ENCODE data around the gene KIF4A.

Gene KIF4A

DNA sequence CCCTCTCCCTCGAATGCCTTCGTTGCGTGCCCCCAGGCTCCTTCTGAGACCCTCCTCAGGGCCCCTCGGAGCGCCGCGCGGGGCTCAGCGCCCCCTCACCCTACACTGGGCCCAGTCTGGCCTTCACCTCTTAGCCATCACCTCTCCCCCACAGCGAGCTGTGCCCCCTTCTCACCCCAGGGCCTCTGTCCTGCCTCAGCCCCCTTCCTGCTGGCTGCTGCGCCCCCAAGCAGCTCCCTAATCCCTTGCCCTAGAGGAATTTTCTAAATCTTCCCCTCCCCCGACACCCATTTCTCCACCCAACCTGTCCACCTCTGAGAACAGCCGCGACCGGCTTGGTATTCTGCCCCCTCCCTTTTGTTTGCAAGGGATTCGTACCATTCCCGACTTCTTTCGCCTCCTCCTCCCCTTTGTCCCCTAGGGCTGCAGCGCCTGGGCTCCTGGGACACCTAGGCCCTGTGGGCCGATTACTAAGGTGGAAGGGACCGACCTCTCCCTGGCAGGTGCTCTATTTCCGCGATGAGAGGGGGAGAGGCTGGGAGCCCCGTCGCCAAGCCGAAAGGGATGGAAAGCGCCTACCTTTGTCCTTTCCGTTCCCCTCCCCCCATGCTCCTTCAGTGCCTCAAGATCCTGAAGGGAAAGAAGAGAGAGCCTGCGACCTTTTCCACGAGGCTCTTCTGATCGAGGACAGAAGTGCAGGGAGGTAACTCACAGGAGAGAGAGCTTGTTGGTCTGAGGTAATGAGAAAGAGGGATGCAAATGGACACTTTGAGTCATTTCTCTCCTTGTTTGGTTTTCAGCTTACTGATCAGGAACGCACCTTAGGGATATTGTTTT lies 165.7 kb downstream of the KIF4A start:
- H3K27ac ChIP-seq: peak overlapping the region in 10 of 11 experiments; percentile 16 to 88 (median 86); a peak in 19 of 22 replicates
- H4K20me1 ChIP-seq: peaks cover 0 to 13% (median 0%) of the 10 kb centered on the region in 11 experiments; a peak in 6 of 22 replicates
- H3K4me1 ChIP-seq: peaks cover 8 to 45% (median 31%) of the 10 kb centered on the region in 10 experiments
- peaks cover 0 to 29% (median 14%) of the 10 kb centered on the region in 11 experiments; a peak in 14 of 22 replicates for H3K36me3 ChIP-seq
- H3K4me2 ChIP-seq: peak overlapping the region; percentile 66 to 93 (median 88)
- peaks cover 20 to 86% (median 70%) of the 10 kb centered on the region in 11 experiments for H3K27me3 ChIP-seq
- H3K4me3 ChIP-seq: peak overlapping the region; percentile 51 to 79 (median 70)
- peak overlapping the region; percentile 49 to 89 (median 84); a peak in 21 of 22 replicates for H3K9ac ChIP-seq
- H3K9me3 ChIP-seq (replicated peaks in 1 of 11): peaks cover 0 to 7% (median 3%) of the 10 kb centered on the region in 11 experiments; a peak in 5 of 22 replicates
- TF ChIP-seq Cebpa-rat (IDR thresholded peaks at IDR 0.05): no peak

DNA sequence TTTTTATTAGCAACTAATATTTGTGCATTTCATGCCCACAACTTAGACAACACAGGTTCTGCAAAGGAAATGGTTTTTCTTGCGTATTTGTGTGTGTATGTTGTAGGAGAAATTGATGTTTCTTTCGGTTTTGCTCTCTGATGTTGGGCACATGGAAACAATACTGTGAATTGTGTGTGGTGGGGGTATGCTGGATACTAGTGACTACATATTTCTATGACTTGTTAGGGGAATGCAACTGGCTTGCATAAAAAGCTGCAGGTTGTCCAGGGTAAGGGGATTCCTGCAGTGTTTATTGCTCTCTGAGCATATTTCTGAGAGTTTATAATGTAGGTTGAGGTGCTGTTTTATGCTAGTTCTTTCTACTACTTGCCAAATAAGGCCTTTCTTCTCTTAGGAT lies 166.4 kb downstream of the KIF4A start:
- Histone ChIP-seq H3K4me1 (peaks cover 8 to 45% (median 31%) of the 10 kb centered on the region in 10 experiments), H4K20me1 (peaks cover 0 to 13% (median 0%) of the 10 kb centered on the region in 11 experiments; a peak in 6 of 22 replicates), H3K4me2 (peak overlapping the region; percentile 66 to 93 (median 88); a peak in 21 of 22 replicates), H3K27ac (peak overlapping the region in 7 of 11 experiments; percentile 81 to 88 (median 86); a peak in 12 of 22 replicates), H3K27me3 (peaks cover 27 to 86% (median 74%) of the 10 kb centered on the region in 11 experiments), H3K4me3 (peak overlapping the region in 8 of 10 experiments; percentile 63 to 79 (median 72); a peak in 16 of 20 replicates), H3K9me3 (replicated peaks in 1 of 11) (peaks cover 0 to 14% (median 10%) of the 10 kb centered on the region in 11 experiments; a peak in 11 of 22 replicates), H3K36me3 (peaks cover 0 to 36% (median 20%) of the 10 kb centered on the region in 11 experiments; a peak in 14 of 22 replicates), H3K9ac (peak overlapping the region in 8 of 11 experiments; percentile 82 to 89 (median 87); a peak in 16 of 22 replicates)
- no peak for TF ChIP-seq Cebpa-rat (IDR thresholded peaks at IDR 0.05)

DNA sequence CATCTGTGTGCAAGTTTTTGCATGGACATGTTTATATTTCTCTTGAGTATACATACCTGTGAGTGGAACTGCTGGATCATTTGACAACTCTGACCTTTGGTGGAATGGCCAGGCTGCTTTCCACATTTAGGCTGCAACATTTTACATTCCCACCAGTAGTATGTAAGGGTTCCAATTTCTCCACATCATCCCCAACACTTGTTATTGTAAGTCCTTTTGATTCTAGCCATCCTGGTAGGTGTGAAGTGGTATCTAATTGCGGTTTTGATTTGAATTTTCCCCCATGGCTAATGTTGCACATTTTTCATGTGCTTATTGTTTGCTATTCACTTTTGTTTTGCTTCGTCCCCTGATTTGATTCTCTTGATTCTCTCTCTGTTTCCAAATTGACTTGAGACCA lies 171.1 kb downstream of the KIF4A start:
- Histone ChIP-seq H3K4me3 (no peak overlapping the region), H3K36me3 (peaks cover 0 to 64% (median 25%) of the 10 kb centered on the region in 11 experiments; a peak in 14 of 22 replicates), H3K9me3 (replicated peaks in 1 of 11) (peaks cover 0 to 18% (median 10%) of the 10 kb centered on the region in 11 experiments; a peak in 12 of 22 replicates), H4K20me1 (peaks cover 0 to 24% (median 0%) of the 10 kb centered on the region in 11 experiments; a peak in 3 of 22 replicates), H3K9ac (no peak overlapping the region), H3K4me1 (peaks cover 0 to 12% (median 11%) of the 10 kb centered on the region in 10 experiments; a peak in 13 of 20 replicates), H3K4me2 (no peak overlapping the region), H3K27me3 (peaks cover 32 to 84% (median 70%) of the 10 kb centered on the region in 11 experiments), H3K27ac (no peak overlapping the region)
- TF ChIP-seq Cebpa-rat (IDR thresholded peaks at IDR 0.05): no peak

DNA sequence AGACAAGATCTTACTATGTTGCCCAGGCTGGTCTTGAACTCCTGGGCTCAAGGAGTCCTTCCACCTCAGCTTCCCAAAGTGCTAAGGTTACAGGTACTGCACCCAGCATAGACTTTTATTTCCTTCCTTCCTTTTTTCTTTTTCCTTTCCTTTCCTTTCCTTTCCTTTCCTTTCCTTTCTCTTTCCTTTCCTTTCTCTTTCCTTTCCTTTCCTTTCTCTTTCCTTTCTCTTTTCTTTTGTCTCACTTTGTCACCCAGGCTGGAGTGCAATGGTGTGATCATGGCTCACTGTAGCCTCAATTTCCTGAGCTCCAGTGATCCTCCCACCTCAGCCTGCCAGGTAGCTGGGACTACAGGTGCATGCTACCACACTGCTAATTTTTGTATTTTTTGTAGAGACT lies 174.1 kb downstream of the KIF4A start:
- Histone ChIP-seq H3K4me3 (no peak overlapping the region), H4K20me1 (peaks cover 0 to 17% (median 0%) of the 10 kb centered on the region in 11 experiments; a peak in 7 of 22 replicates), H3K9ac (no peak overlapping the region), H3K9me3 (replicated peaks in 1 of 11) (peaks cover 0 to 18% (median 10%) of the 10 kb centered on the region in 11 experiments; a peak in 12 of 22 replicates), H3K4me2 (no peak overlapping the region), H3K4me1 (no peaks in the 10 kb centered on the region), H3K36me3 (peaks cover 0 to 54% (median 24%) of the 10 kb centered on the region in 11 experiments; a peak in 15 of 22 replicates), H3K27ac (no peak overlapping the region), H3K27me3 (peaks cover 21 to 86% (median 70%) of the 10 kb centered on the region in 11 experiments)
- no peak for TF ChIP-seq Cebpa-rat (IDR thresholded peaks at IDR 0.05)

DNA sequence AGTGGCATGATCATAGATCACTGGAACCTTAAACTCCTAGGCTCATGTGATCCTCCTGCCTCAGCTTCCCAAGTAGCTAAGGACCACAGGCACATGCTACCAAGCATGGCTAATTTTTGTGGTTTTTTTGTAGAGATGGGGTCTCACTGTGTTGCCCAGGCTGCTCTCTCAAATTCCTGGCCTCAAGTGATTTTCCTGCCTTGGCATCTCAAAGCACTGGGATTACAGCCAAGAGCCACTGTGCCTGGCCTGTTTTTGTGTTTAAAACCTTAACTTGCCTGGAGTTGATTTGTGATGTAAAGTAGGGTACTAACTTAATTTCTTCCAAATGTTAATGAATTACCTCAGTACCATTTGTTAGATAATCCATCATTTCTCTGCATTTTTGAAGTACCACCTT lies 177.1 kb downstream of the KIF4A start:
- H3K9me3 ChIP-seq (replicated peaks in 1 of 11): peaks cover 0 to 6% (median 0%) of the 10 kb centered on the region in 11 experiments; a peak in 2 of 22 replicates
- TF ChIP-seq Cebpa-rat (IDR thresholded peaks at IDR 0.05): no peak
- H3K4me1 ChIP-seq: peaks cover 10 to 18% (median 15%) of the 10 kb centered on the region in 10 experiments; a peak in 19 of 20 replicates
- H3K27ac ChIP-seq: no peak overlapping the region
- peaks cover 0 to 31% (median 8%) of the 10 kb centered on the region in 11 experiments; a peak in 11 of 22 replicates for H4K20me1 ChIP-seq
- H3K4me3 ChIP-seq: no peak overlapping the region
- peaks cover 0 to 34% (median 7%) of the 10 kb centered on the region in 11 experiments; a peak in 9 of 22 replicates for H3K36me3 ChIP-seq
- H3K27me3 ChIP-seq: peaks cover 14 to 91% (median 69%) of the 10 kb centered on the region in 11 experiments; a peak in 20 of 22 replicates
- H3K4me2 ChIP-seq: no peak overlapping the region
- no peak overlapping the region for H3K9ac ChIP-seq

DNA sequence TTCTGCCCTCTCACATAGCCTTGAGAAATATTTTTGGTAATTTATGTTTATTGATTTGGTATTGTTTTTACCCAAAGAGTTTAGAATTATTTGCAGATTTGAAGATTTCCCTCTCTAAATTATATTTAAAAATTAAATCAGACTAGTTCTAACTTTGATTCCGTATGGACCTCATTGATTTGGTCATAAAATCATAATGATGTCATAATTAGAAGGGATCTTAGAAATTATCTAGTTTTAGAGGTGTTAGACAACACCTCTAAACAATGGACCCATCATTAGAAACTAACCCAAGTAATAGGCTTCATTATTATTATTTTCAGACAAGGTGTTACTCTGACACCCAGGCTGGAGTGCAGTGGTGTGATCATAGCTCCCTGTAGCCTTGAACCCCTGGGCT lies 178.8 kb downstream of the KIF4A start:
- Histone ChIP-seq H3K27ac (no peak overlapping the region), H3K4me2 (no peak overlapping the region), H4K20me1 (peaks cover 0 to 43% (median 8%) of the 10 kb centered on the region in 11 experiments; a peak in 12 of 22 replicates), H3K36me3 (peaks cover 0 to 27% (median 7%) of the 10 kb centered on the region in 11 experiments; a peak in 9 of 22 replicates), H3K4me1 (peaks cover 10 to 19% (median 15%) of the 10 kb centered on the region in 10 experiments; a peak in 19 of 20 replicates), H3K4me3 (no peak overlapping the region), H3K27me3 (peaks cover 27 to 94% (median 72%) of the 10 kb centered on the region in 11 experiments), H3K9ac (no peak overlapping the region), H3K9me3 (replicated peaks in 1 of 11) (peaks cover 0 to 6% (median 0%) of the 10 kb centered on the region in 11 experiments; a peak in 2 of 22 replicates)
- TF ChIP-seq Cebpa-rat (IDR thresholded peaks at IDR 0.05): no peak

Data from BLaER1 treated with 17β-estradiol and CSF1 and Interleukin-3, amounts not matched to agents 10 nM and 100 nM (cell line).